Sigmoid colon (tissue), 7 donors: ENCODE measurements around the gene KRTAP5-2. TPM values are rescaled to one million over a fixed set of nuclear protein-coding genes. Genes with fewer than 3 reads are reported as not detected.

ENCODE experiments used
- DNase-seq: peaks from one replicate; pipeline ENCODE4 v3.0.0-alpha.2; 2019
- H3K27ac ChIP-seq, 4 donors: fragments of 200-600 bp; sonication (generic); one replicate each; pipeline ENCODE4 v1.5.1; 2016 to 2019; ENCODE audit warnings: mild to moderate bottlenecking in 1 of 4
- H3K27me3 ChIP-seq, 3 donors: fragments of 200-600 bp; sonication (generic); one replicate each; pipeline ENCODE4 v1.5.1; 2019; ENCODE audit warnings: mild to moderate bottlenecking in 1 of 3
- H3K36me3 ChIP-seq, 4 donors: fragments of 200-600 bp; sonication (generic); one replicate each; pipeline ENCODE4 v1.5.1; 2016 to 2019
- H3K4me1 ChIP-seq, 4 donors: fragments of 200-600 bp; sonication (generic); one replicate each; pipeline ENCODE4 v1.5.1; 2017 to 2019
- H3K4me3 ChIP-seq, 4 donors: fragments of 200-600 bp; sonication (generic); one replicate each; pipeline ENCODE4 v1.5.1; 2017 to 2019; ENCODE audit warnings: mild to moderate bottlenecking in 2 of 4, moderate library complexity in 1 of 4
- H3K9me3 ChIP-seq, 4 donors: fragments of 200-600 bp in 3 of 4; sonication (generic) in 3 of 4; one replicate each; pipeline versions ENCODE4 v1.5.1 to v1.6.1; 2013 to 2019
- EP300 ChIP-seq, 4 donors: sonication (generic); formaldehyde crosslinking; IDR thresholded peaks; one replicate each; pipeline ENCODE4 v1.6.1; 2017; ENCODE audit warnings: antibody characterized with exemption in 4 of 4
- POLR2A ChIP-seq, 2 donors: fragments of 450-650 bp; IDR thresholded peaks; one replicate each; pipeline ENCODE4 v1.6.1; 2016; ENCODE audit warnings: antibody characterized with exemption in 2 of 2, mild to moderate bottlenecking in 2 of 2, moderate library complexity in 2 of 2
- POLR2AphosphoS5 ChIP-seq, 4 donors: sonication (generic); formaldehyde crosslinking; IDR thresholded peaks; one replicate each; pipeline ENCODE4 v1.6.1; 2017; ENCODE audit warnings: antibody characterized with exemption in 4 of 4
- WGBS, 2 donors: extraction: QIAGEN DNeasy Blood & Tissue Kit; methylation state at CpG; one replicate each; pipeline ENCODE4 v1.1.7; 2013; 5-methylcytosine and 5-hydroxymethylcytosine counted together
- intact Hi-C: fragments of 100-400 bp; cut with DNase I; formaldehyde crosslinking; loops from one replicate; pipeline ENCODE4 v1.15.1; 2023
- polyA plus RNA-seq, 3 donors: library from polyadenylated mRNA; stranded (reverse); fragments of 200-250 nt; gene quantifications; one replicate each; pipeline ENCODE4 v1.2.3, GENCODE V29; 2013
- total RNA-seq, 4 donors: library from RNA; depleted of rRNA; stranded (reverse); fragments of >200 nt; gene quantifications; one replicate each; pipeline ENCODE4 v1.1.0, GENCODE V29; 2016
- TF ChIP-seq, protein P1 (sequence below), 4 experiments: fragments of 450-650 bp in 3 of 4; fragments of 200-600 bp in 1 of 4; IDR thresholded peaks; one replicate each; pipeline ENCODE4 v1.5.1; 2016 to 2019; ENCODE audit warnings: antibody characterized with exemption in 4 of 4, mild to moderate bottlenecking in 3 of 4, moderate library complexity in 2 of 4
- donor health status: healthy with polysubstance abuse.
- donor health status: Bipolar disorder and iron deficiency.
- donor health status: healthy.

Gene KRTAP5-2
- total and polyA plus RNA-seq, 7 donors: 0.29 TPM; not detected in 6

DNA sequence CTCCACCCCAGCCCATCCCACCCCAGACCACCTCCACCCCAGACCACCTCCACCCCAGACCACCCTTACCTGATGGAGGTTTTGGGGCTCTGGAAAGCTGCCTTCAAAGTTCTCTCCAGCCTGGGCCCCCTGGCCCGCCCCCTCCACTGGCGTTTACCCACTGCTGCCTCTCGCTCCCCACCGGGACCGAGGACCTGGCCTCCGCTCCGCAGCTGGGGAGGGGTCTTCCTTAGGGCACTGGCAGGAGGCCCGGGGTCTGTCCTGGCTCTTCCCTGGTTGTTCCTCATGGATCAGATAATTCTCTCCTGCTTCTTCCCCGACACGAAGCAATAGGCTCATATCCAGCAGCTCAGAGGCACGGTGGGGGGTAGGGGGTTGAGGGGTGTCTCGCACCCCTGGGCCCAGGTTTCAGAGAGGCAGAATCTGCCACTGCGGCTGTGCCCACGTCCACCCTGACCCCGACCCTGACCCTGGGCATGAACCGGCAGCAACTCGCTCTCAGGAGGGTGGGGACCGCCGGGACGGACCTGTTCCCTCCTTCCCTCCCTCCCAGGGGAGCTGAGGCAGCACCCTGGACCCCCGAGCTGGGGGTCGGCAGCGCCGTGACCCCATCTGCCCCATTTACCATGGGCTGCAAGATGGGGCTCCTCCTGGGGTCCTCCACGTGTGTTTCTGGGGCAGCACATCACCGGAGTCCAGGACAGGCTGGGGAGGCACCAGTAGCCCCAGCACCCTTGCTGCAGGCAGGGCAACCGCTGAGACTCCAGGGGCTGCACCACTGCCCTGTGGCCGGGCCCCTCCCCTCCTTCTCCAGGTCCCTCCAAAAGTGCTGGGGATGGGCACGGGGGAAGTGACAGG, 44.4 kb upstream of the KRTAP5-2 start:
- Histone ChIP-seq H3K4me1 (no peaks in the 10 kb centered on the region), H3K36me3 (no peaks in the 10 kb centered on the region), H3K4me3 (no peak overlapping the region), H3K27me3 (peaks cover 0 to 35% (median 11%) of the 10 kb centered on the region in 3 donors), H3K27ac (no peak overlapping the region), H3K9me3 (no peaks in the 10 kb centered on the region)
- 84 to 85% methylated on average over 29 of the region's 29 CpGs for WGBS, 2 donors
- peak; percentile 42 for DNase-seq
- intact Hi-C loops: no loop called here
- TF ChIP-seq POLR2A (IDR thresholded peaks at IDR 0.05) (no peak), EP300 (IDR thresholded peaks at IDR 0.05) (no peak), POLR2AphosphoS5 (IDR thresholded peaks at IDR 0.05) (no peak)
- TF ChIP-seq, protein P1, sequence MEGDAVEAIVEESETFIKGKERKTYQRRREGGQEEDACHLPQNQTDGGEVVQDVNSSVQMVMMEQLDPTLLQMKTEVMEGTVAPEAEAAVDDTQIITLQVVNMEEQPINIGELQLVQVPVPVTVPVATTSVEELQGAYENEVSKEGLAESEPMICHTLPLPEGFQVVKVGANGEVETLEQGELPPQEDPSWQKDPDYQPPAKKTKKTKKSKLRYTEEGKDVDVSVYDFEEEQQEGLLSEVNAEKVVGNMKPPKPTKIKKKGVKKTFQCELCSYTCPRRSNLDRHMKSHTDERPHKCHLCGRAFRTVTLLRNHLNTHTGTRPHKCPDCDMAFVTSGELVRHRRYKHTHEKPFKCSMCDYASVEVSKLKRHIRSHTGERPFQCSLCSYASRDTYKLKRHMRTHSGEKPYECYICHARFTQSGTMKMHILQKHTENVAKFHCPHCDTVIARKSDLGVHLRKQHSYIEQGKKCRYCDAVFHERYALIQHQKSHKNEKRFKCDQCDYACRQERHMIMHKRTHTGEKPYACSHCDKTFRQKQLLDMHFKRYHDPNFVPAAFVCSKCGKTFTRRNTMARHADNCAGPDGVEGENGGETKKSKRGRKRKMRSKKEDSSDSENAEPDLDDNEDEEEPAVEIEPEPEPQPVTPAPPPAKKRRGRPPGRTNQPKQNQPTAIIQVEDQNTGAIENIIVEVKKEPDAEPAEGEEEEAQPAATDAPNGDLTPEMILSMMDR (IDR thresholded peaks at IDR 0.05): no peak

DNA sequence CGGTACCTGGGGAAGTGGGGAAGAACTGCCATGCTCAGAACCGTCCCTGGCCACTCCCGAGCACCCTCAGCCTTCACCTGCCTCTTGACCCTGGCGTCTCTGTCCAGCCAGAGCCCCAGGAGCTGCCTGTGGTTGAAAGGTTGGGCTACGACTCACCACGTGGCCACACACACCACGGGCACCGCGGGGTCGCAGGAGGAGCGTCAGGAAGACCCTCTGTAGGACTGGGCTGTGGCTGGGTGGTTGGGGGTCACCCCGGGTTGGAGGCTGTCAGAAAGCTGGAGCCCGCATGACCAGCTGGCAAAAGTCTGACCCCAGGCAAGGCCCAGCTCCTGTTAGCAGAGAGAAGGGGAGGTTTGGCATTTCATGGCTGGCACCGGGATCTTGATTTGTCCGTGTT, 43.0 kb upstream of the KRTAP5-2 start:
- peak; percentile 53 for DNase-seq
- H3K4me3 ChIP-seq: no peak overlapping the region
- H3K4me1 ChIP-seq: no peaks in the 10 kb centered on the region
- TF ChIP-seq EP300 (IDR thresholded peaks at IDR 0.05): no peak
- no peak for TF ChIP-seq POLR2AphosphoS5 (IDR thresholded peaks at IDR 0.05)
- TF ChIP-seq POLR2A (IDR thresholded peaks at IDR 0.05): no peak
- TF ChIP-seq, protein P1 (IDR thresholded peaks at IDR 0.05): no peak
- H3K27ac ChIP-seq: no peak overlapping the region
- intact Hi-C loops: no loop called here
- WGBS, 2 donors: 88 to 89% methylated on average over 15 of the region's 15 CpGs
- no peaks in the 10 kb centered on the region for H3K36me3 ChIP-seq
- H3K27me3 ChIP-seq: peaks cover 0 to 35% (median 11%) of the 10 kb centered on the region in 3 donors
- H3K9me3 ChIP-seq: no peaks in the 10 kb centered on the region

DNA sequence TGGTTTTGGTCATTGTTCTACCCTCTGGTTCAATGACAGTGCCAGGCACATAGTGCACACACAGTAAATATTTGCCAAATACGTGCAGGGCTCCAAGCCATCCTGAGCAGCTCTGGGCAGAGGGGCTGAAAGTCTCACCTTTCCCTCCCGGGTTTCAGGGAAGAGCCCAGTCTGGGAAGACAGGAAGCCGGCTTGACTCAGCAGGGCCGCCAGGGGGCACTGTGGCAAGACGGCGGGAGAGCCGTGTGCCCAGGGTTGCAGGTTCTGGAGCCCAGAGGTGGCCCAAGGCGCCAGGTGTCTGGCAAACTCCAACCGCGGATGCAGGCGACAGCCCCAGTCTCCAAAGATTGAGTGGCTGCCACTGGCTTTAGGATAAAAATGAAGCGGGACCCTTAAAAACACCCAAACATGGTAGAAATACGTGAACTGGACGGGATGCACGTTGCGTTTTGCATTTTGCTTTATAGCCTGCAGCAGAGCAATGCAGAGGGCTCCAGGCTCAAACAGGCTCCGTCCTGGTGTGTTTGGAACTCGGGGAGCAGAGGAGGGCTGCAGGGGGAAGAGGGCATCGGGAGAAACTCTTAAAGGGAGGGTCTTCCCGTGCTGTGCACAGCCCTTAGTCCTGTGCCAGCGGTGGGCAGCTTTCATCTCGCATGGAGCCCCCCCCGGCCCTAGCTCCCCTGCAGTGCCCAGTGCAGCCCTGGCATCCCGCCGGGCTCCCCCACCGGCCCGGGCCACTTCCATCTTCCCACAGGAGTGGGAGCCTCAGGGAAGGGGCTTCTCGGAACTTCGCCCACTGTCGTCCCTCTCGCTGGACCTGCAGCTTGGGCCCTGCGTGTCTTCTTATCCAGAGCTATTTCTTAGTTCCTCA, 42.2 kb upstream of the KRTAP5-2 start:
- TF ChIP-seq POLR2A (IDR thresholded peaks at IDR 0.05): no peak
- TF ChIP-seq, protein P1 (IDR thresholded peaks at IDR 0.05): peak in 2 of 4 experiments; percentile 19 to 70
- Histone ChIP-seq H3K36me3 (no peaks in the 10 kb centered on the region), H3K9me3 (no peaks in the 10 kb centered on the region), H3K27me3 (peaks cover 0 to 35% (median 11%) of the 10 kb centered on the region in 3 donors), H3K4me3 (no peak overlapping the region), H3K27ac (no peak overlapping the region), H3K4me1 (no peaks in the 10 kb centered on the region)
- 56 to 61% methylated on average over 32 of the region's 32 CpGs for WGBS, 2 donors
- intact Hi-C loops: no loop called here
- DNase-seq: peak; percentile 63

DNA sequence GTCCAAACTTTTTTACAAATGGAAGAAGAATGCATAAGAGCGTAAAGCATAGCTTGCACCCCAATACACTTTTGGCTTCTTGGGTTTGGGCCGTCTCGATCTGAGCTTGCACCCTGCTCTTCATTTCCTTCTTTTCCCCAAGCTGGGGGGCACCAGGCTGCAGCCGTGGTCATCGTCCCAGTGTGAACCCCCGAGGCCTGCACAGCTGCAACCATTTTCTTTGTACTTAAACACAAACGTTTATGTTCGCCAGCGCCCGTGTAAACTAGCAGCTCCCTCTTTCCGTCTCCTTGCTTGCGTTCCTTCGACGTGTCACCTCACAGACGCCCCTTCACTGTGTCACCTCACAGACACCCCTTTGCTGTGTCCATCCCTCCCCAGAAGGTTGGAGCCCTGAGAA, 41.6 kb upstream of the KRTAP5-2 start:
- 34 to 54% methylated on average over 15 of the region's 15 CpGs for WGBS, 2 donors
- Histone ChIP-seq H3K4me3 (no peak overlapping the region), H3K36me3 (no peaks in the 10 kb centered on the region), H3K9me3 (no peaks in the 10 kb centered on the region), H3K27ac (no peak overlapping the region), H3K27me3 (peaks cover 0 to 35% (median 11%) of the 10 kb centered on the region in 3 donors), H3K4me1 (no peaks in the 10 kb centered on the region)
- intact Hi-C loops: no loop called here
- peak; percentile 45 for DNase-seq
- TF ChIP-seq POLR2AphosphoS5 (IDR thresholded peaks at IDR 0.05) (no peak), POLR2A (IDR thresholded peaks at IDR 0.05) (no peak), EP300 (IDR thresholded peaks at IDR 0.05) (no peak)
- TF ChIP-seq, protein P1 (IDR thresholded peaks at IDR 0.05): no peak
